GM13976 (cell line): ENCODE results near the gene ABR.

Experiments
- DNase-seq: peaks from one replicate; pipeline ENCODE4 v3.0.0; 2012; ENCODE audit warnings: low spot score
- CTCF ChIP-seq: IDR thresholded peaks from 2 replicates; pipeline ENCODE4 v1.5.1; 2012; ENCODE audit warnings: borderline replicate concordance, mild to moderate bottlenecking; ENCODE audit not compliant: insufficient read depth; ENCODE audit errors: extremely low read depth, missing control alignments, control extremely low read depth
- in situ Hi-C: fragments of 300-500 bp; cut with MboI; formaldehyde crosslinking; loops from one replicate; pipeline ENCODE4 v1.12.0; 2022; ENCODE audit warnings: low sequenced_read_pairs, mixed read lengths, inconsistent platforms; ENCODE audit not compliant: unreplicated experiment

Gene ABR

GRCh38 chr17:1196946-1197345 is 17.2 kb upstream of the ABR start:
- DNase-seq: no peak
- in situ Hi-C loops: no loop called here
- no peak for TF ChIP-seq CTCF

DNA sequence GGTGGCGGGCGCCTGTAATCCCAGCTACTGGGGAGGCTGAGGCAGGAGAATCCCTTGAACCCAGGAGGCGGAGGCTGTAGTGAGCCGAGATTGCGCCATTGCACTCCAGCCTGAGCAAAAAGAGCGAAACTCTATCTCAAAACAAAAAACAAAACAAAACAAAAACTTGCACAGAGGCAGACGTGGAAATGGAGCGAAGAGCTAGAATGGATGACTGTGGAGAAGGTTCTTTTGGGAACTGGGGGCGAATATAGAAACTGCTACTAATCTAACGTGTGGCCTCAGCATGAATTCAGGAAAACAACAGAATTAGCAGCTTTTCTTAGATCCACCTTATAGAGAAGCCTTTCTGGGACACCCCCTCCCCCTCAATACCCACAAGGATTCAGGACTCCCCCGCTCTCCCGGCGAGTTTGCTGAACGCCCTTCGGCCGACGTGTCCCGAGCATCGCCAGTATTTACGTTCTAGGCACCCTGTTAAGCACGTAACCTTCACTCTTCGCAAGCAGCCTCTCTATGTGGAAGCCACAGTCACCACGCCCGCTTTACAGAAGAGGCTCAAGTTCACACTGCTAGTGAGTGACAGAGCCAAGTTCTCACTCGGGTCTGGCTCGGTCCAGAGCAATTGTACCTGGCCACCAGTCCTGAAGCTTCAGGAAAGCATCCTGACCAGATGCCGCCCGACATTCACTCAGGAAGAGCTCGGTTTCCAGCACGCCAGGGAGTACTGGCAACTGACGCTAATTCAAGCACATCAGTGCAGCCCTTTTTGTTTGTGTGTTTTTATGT is 13.3 kb upstream of the ABR start:
- in situ Hi-C loops: no loop called here
- no peak for DNase-seq
- no peak for TF ChIP-seq CTCF

DNA sequence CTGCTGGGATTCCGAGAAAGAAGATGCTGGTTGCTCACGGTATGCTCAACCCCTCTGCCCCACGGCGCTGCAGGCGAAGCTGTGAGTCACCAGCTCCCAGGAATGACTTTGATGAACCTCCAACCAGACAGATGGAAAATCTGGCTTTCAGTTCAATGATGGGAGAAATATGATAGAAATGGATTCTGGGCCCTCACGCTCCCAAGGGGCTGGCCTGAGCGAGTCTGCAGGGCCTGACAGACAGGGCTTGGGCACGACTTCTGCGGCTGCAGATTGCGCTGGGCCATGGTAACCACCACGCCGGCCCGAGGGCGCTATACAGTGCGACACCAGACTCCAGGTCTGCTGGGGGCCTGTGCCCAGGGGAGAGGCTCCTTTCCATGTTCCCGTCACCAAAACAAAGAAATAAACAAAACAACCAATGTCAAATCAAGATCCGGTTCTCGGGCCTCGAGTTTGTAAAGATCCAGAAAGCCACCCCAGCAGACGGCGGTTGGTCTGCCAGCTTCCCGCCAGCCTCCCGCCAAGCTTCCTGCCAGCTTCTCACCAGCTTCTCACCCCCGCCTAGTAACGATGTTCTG is 11.1 kb upstream of the ABR start:
- no peak for TF ChIP-seq CTCF
- in situ Hi-C loops: no loop called here
- no peak for DNase-seq

DNA sequence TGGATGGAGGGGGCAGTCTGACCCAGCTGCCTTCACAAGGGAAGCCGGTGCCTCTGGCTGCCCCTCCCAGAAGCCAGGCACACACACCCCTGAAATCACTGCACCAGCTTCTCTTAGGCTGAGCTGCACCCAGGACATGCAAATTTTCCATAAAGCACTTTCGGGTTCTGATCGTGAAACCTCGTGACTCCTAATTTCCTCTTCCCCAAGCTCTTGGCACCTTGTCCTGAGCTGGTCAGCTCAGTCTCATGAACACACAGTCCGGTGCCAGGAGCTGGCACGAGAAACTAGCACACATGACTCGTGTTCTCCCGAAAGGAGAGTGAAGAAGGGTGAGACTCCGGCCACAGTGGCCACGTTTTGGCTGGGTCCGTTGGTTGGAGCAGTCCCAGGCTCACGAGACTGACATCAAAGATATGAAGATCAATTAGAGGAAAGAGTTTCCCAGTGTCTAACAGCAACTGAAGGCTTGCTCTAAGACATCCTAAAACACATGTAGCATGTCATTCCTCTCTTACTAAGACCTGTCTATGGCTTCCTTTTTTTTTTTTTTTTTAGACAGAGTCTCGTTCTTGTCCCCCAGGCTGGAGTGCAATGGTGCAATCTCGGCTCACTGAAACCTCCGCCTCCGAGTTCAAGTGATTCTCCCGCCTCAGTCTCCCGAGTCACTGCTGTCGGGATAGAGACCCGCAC is 9.2 kb upstream of the ABR start:
- TF ChIP-seq CTCF: no peak
- in situ Hi-C loops: no loop called here
- no peak for DNase-seq

DNA sequence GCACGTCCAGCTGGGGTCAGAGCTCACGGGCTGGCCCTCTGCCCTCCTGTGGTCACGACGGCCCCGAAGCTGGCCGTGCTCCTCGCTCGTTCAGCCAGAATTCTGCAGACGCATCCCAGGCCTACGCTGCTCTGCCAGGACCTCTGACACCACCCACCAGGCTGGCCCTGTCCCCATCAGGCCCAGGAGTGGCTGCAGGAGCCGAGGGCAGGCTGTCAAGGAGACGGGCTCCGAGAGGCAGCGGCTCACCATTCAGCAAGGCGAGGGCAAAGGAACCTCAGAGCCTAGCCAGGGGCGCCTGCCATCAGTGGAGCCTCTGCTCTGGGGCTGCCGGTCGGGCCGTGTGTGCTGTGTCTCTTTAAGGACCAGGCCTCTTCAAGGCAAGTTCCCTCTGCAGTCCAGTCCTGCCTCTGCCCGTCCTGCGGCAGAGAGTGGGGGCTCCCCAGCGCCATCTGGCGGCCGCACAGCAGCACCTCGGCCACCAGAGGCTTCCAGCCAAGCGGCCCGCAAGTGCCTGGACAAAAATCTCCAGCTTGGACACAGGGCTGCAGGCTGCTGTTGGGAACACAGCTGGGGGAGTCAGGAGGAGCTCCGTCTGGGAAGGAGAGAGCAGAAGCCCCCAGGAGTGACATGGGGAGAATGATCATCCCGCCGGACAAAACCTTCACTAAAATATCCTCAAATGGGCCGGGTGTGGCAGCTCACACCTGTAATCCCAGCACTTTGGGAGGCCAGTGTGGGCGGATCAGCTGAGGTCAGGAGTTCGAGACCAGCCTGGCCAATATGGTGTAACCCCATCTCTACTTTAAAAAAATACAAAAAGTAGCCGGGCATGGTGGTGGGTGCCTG is 7.4 kb upstream of the ABR start:
- in situ Hi-C loops: no loop called here
- DNase-seq: peak; percentile 87
- TF ChIP-seq CTCF: peak; percentile 98

- no peak for DNase-seq
- in situ Hi-C loops: no loop called here
- TF ChIP-seq CTCF: no peak
These were observed 6.5 kb upstream of the ABR start for GRCh38 chr17:1186214-1186820.
